Posterior cingulate gyrus (tissue), 11 donors: ENCODE data around the gene CD2AP.

Experiments used
- DNase-seq, 10 donors: peaks; one replicate each; pipeline versions ENCODE4 v3.0.0 to v3.0.0-alpha.2; 2020 to 2021; ENCODE audit warnings: mixed read lengths in 3 of 10
- intact Hi-C: fragments of 100-400 bp; cut with DNase I; formaldehyde crosslinking; loops from one replicate; pipeline ENCODE4 v1.15.1; 2023

CD2AP gene

DNA sequence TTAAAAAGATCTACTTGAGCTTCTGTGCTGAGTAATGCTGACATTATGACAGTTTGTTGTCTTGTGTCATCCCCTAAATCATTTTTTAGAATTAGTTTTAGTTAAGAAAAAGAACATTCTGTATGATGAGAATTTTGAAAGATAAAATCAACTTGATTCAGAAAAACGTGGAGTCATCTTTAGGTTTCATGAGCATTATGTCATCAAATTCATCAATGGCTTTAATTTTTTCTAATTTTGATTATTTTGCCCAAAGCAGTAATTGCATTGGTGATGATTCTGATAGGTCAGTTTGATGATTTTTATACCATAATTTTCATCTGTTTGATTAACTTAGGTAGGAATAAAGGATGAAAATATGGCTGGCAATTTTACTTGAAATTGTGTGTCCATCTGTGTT, 194.2 kb downstream of the CD2AP start:
- intact Hi-C loops = no loop called here
- DNase-seq = no peak

DNA sequence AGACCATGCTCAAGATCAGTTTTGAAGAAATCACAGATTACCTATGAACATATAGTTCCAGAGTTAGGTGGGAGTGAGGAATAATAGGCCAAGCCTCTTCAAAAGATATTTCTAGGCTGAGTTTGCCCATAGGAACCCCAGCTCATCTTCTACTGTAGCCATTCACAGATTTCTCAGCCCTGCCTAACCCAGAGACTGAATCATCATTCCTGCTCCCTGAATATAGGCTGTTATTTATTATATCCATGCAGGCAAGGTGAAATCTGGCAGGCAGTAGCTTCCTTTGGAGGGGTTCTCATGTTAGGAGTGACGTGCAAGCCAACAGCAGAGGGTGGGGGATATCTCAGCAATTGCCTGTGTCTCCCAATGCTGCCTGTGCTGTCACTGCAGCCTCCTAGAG, 195.2 kb downstream of the CD2AP start:
- intact Hi-C loops = no loop called here
- no peak for DNase-seq

DNA sequence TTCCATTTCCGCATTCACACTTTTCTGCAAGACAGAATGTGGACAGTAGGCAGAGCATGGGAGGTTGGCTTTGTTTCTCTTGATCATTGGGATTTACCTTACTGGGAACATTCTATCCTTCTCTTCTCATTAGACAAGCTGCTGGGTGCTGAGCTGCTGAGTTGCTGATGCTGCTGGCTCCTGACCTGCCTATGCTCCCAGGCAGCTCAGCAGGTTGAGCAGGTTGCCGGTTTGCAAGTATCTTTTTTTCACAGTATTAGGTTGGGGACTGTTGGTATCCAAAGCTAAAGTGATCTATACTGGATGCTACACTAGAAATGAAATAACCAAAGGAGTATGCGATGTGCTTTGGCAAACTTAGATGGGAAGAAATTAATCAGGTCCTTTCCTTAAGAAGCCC, 197.1 kb downstream of the CD2AP start:
- no peak for DNase-seq
- intact Hi-C loops = no loop called here
